Measurements from ENCODE around the gene FRAS1.

DNA sequence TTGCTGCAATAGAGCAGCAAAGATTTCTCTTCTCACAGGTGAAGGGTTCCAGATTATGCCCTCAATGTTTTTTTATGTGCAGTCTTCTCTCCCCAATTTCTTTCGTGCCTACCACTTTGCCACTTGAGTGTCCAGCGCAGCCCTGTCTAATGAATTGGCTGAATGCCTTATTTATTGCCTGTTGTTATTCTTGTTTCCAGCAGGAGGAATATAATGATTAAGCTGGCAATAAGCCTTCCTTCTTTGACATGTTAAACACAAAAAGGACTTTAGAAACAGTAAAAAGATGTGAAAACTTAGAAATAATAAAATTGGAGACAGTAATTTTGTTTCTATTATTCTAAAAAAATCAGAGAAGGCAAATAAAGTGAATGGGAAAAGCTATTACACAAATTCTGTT lies 34.6 kb upstream of the FRAS1 start:
- no peak for TF ChIP-seq SOX15 (CRISPR knock-in tag; IDR thresholded peaks at IDR 0.05)
- no peak for TF ChIP-seq KAT7 (CRISPR knock-in tag; IDR thresholded peaks at IDR 0.05; ENCODE audit: borderline replicate concordance)
- TF ChIP-seq ZNF416 (CRISPR knock-in tag; IDR thresholded peaks at IDR 0.05), result no peak
- TF ChIP-seq, protein P1, sequence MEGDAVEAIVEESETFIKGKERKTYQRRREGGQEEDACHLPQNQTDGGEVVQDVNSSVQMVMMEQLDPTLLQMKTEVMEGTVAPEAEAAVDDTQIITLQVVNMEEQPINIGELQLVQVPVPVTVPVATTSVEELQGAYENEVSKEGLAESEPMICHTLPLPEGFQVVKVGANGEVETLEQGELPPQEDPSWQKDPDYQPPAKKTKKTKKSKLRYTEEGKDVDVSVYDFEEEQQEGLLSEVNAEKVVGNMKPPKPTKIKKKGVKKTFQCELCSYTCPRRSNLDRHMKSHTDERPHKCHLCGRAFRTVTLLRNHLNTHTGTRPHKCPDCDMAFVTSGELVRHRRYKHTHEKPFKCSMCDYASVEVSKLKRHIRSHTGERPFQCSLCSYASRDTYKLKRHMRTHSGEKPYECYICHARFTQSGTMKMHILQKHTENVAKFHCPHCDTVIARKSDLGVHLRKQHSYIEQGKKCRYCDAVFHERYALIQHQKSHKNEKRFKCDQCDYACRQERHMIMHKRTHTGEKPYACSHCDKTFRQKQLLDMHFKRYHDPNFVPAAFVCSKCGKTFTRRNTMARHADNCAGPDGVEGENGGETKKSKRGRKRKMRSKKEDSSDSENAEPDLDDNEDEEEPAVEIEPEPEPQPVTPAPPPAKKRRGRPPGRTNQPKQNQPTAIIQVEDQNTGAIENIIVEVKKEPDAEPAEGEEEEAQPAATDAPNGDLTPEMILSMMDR (IDR thresholded peaks at IDR 0.05), result no peak

Measured in WTC11 (cell line).